Calu3 (cell line): Measurements from ENCODE around the gene HSFX4. TPM values are rescaled to one million over a fixed set of nuclear protein-coding genes. Genes with fewer than 3 reads are reported as not detected.
"Not testable (repeated sequence)": the region's sequence is repeated elsewhere in the genome, so short reads cannot be mapped to it uniquely, and the experiment has no call there.

ENCODE experiments used
- BruUV-seq: library from RNA; stranded (reverse); fragments of 400-500 nt; replicated peaks from 2 replicates; lab custom pipeline; 2021; lab: Mats Ljungman, UMichigan
- CTCF ChIA-PET: fragments of 300-600 bp; sonication (Branson Sonifier 250); formaldehyde crosslinking; loops from one replicate; lab custom pipeline; 2022; ENCODE audit warnings: antibody characterized with exemption; lab: Charles Lee
- DNase-seq: peaks from one replicate; pipeline ENCODE4 v3.0.0; 2022
- H3K27ac Mint-ChIP-seq: one replicate; pipeline ENCODE4 v1.8.0; 2022; ENCODE audit warnings: mixed read lengths; ENCODE audit not compliant: unreplicated experiment
- H3K27me3 Mint-ChIP-seq: one replicate; pipeline ENCODE4 v1.8.0; 2022; ENCODE audit warnings: mixed read lengths; ENCODE audit not compliant: unreplicated experiment
- H3K36me3 Mint-ChIP-seq: one replicate; pipeline ENCODE4 v1.8.0; 2022; ENCODE audit warnings: mild to moderate bottlenecking, moderate library complexity, mixed read lengths; ENCODE audit not compliant: insufficient read depth, unreplicated experiment
- H3K4me1 Mint-ChIP-seq: one replicate; pipeline ENCODE4 v1.8.0; 2022; ENCODE audit warnings: mild to moderate bottlenecking, low read depth, mixed read lengths; ENCODE audit not compliant: unreplicated experiment
- H3K4me3 Mint-ChIP-seq: one replicate; pipeline ENCODE4 v1.8.0; 2022; ENCODE audit warnings: mild to moderate bottlenecking, low read depth, moderate library complexity, mixed read lengths; ENCODE audit not compliant: unreplicated experiment
- H3K9me3 Mint-ChIP-seq: one replicate; pipeline ENCODE4 v1.8.0; 2022; ENCODE audit warnings: low read depth, mixed read lengths; ENCODE audit not compliant: unreplicated experiment
- intact Hi-C: fragments of 100-400 bp; cut with micrococcal nuclease; formaldehyde crosslinking; loops from one replicate; pipeline ENCODE4 v1.10.0; 2022; ENCODE audit not compliant: unreplicated experiment
- total RNA-seq: library from RNA; stranded (reverse); gene quantifications from 2 replicates; pipeline ENCODE4 v1.2.3, GENCODE V29; 2022
- TF ChIP-seq, protein P1 (sequence below): fragments of 200-600 bp; IDR thresholded peaks from one replicate; pipeline ENCODE4 v1.8.0; 2022; ENCODE audit warnings: antibody characterized with exemption; ENCODE audit not compliant: unreplicated experiment

HSFX4 gene
- total RNA-seq, 1 experiment from 2014 or later, result not detected

DNA sequence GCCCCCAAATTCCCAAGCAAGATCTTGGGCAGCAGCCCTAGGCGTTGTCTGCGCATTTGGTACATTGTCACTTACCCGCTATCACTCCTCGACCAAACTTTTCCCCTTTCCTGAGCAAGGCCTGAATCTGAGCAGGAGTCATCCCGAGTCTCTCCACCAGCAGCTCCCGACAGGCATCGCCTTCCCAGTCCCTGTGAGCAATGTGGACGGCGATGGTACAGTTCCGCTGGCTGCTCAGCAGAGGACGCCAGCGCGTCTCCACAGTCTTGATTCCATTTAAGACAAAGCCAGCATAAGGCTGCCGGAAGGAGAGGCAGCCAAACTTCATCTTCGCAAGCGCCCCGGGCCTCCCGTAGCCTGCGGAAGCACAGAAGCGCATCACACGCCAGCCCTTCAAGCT, 4.2 kb downstream of the HSFX4 start:
- DNase-seq, BruUV-seq, H3K4me3 Mint-ChIP-seq, H3K9me3 Mint-ChIP-seq, H3K4me1 Mint-ChIP-seq, intact Hi-C loops, H3K27me3 Mint-ChIP-seq, CTCF ChIA-PET, H3K27ac Mint-ChIP-seq: not testable (repeated sequence)
- H3K36me3 Mint-ChIP-seq, result peaks cover 26% of the 10 kb centered on the region

GRCh38 chrX:149937328-149937727, 8.0 kb downstream of the HSFX4 start:
- CTCF ChIA-PET, intact Hi-C loops: not testable (repeated sequence)

DNA sequence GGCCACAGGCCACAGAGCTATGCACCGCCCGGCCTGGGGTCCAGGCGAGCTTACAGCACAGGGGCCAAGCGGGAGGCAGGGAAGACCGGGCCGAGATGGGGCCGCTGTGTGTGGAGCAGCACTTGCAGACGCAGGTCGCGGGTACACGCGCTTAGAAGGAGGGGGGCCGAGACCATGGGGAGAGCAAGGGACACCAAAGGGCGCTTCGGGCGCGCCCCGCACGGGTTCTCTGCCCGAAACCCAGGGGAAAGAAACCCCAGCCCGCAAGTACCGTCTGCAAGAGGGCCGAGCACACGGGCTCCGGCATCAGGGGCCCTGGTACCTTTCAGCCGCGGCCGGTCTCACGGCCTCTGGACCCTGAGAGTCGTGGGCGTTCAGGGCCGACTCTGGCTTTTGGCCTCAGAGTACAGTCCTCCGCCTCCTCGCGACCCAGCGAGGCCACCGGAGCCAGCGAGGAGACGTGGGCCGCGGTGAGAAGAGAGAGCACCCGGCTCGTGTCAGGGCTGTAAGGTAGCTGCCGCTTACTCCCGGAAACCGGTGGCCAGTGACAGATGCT, 8.6 kb downstream of the HSFX4 start:
- Mint-ChIP-seq H3K27ac (peak overlapping the region; percentile 97), H3K27me3 (no peaks in the 10 kb centered on the region), H3K36me3 (peaks cover 48% of the 10 kb centered on the region), H3K9me3 (no peaks in the 10 kb centered on the region), H3K4me3 (peak overlapping the region; percentile 70), H3K4me1 (peaks cover 6% of the 10 kb centered on the region)
- DNase-seq, result peak; percentile 7
- TSS peak; percentile 81 for BruUV-seq
- intact Hi-C loops, result no loop called here
- TF ChIP-seq, protein P1, sequence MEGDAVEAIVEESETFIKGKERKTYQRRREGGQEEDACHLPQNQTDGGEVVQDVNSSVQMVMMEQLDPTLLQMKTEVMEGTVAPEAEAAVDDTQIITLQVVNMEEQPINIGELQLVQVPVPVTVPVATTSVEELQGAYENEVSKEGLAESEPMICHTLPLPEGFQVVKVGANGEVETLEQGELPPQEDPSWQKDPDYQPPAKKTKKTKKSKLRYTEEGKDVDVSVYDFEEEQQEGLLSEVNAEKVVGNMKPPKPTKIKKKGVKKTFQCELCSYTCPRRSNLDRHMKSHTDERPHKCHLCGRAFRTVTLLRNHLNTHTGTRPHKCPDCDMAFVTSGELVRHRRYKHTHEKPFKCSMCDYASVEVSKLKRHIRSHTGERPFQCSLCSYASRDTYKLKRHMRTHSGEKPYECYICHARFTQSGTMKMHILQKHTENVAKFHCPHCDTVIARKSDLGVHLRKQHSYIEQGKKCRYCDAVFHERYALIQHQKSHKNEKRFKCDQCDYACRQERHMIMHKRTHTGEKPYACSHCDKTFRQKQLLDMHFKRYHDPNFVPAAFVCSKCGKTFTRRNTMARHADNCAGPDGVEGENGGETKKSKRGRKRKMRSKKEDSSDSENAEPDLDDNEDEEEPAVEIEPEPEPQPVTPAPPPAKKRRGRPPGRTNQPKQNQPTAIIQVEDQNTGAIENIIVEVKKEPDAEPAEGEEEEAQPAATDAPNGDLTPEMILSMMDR, result no peak
- CTCF ChIA-PET, result interaction anchor here (0.6 to 1.3 kb wide), 4 partner anchors 34 to 814 kb away, joined by 3 to 5 read pairs (median 3); no protein-coding TSS in a partner anchor

More at GRCh38 chrX:149937328-149937727, 8.0 kb downstream of the HSFX4 start:
- BruUV-seq, DNase-seq, H3K4me1 Mint-ChIP-seq, H3K27me3 Mint-ChIP-seq, H3K9me3 Mint-ChIP-seq: not testable (repeated sequence)
- Mint-ChIP-seq H3K4me3 (peak overlapping the region; percentile 70), H3K36me3 (peaks cover 48% of the 10 kb centered on the region), H3K27ac (peak overlapping the region; percentile 97)

GRCh38 chrX:149938427-149938880, 9.1 kb downstream of the HSFX4 start, which contains the start of gene EOLA2:
TSS of gene EOLA2 (minus strand) at chrX:149938491. CDS start at chrX:149933874, 4,617 bp downstream.
- CTCF ChIA-PET, result interaction anchor here (0.6 to 1.3 kb wide), 7 partner anchors 34 to 813 kb away, joined by 3 to 5 read pairs (median 3); no protein-coding TSS in a partner anchor
- peak; percentile 92 for DNase-seq
- Mint-ChIP-seq H3K27ac (peak within 1 kb of the TSS; percentile 97), H3K9me3 (no peaks in the 10 kb centered on the region), H3K4me3 (peak within 1 kb of the TSS; percentile 70), H3K36me3 (peaks cover 48% of the 10 kb centered on the region), H3K4me1 (peaks cover 6% of the 10 kb centered on the region), H3K27me3 (no peaks in the 10 kb centered on the region)
- intact Hi-C loops, result no loop called here
- TF ChIP-seq, protein P1, result peak; percentile 56
- BruUV-seq, result no TSS peak

DNA sequence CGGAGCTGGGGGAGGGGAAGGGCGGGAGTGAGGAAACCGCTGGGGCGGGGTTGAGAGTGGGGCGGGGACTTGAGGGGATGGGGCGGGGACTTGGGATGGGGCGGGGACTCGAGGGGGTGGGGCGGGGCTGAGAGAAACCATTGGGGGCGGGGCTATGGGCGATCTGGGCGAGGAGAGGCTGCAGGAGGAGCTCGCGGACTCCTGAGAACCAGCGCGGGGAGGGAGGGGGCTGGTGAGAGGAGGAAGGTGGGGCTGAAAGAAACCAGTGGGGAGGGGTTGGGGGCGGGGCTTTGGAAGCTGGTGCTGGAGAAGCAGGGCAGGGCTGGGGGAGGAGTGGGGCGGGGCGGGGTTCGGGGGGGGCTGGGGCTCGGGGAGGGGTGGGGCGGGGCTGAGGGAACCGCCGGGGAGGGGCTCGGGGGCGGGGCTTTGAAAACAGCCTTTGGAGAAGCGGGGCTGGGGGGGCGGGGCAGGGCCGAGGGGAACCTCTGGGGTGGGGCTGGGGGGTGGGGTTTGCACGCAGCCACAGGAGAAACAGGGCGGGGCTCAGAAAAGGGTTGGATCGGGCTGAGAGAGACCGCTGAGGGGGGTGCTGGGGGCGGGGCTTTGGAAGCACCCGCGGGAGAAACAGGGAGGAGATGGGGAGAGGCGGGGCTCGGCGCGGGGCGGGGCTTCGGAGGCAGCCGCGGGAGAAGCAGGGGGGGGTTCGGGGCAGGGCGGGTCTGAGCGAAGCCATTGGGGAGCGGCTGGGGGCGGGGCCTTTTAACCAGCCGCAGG, 9.7 kb downstream of the HSFX4 start:
- peaks cover 44% of the 10 kb centered on the region for H3K36me3 Mint-ChIP-seq
- H3K4me1 Mint-ChIP-seq, result peaks cover 6% of the 10 kb centered on the region
- no peaks in the 10 kb centered on the region for H3K9me3 Mint-ChIP-seq
- H3K27ac Mint-ChIP-seq, result peak overlapping the region; percentile 97
- peak overlapping the region; percentile 70 for H3K4me3 Mint-ChIP-seq
- no peaks in the 10 kb centered on the region for H3K27me3 Mint-ChIP-seq
- CTCF ChIA-PET, result interaction anchor here (0.6 to 1.3 kb wide), 9 partner anchors 35 to 782 kb away, joined by 3 to 8 read pairs (median 3); no protein-coding TSS in a partner anchor
- intact Hi-C loops, result no loop called here
- no TSS peak for BruUV-seq
- TF ChIP-seq, protein P1, result no peak
- DNase-seq, result peak; percentile 96
